Measurements from ENCODE around the gene CNTNAP5. TPM values are rescaled to one million over a fixed set of nuclear protein-coding genes. Genes with fewer than 3 reads are reported as not detected.

Gene CNTNAP5
- total RNA-seq, 1 experiment from 2014 or later = not detected

- H3K36me3 ChIP-seq (ENCODE audit: insufficient read depth, low read length, poor library complexity, severe bottlenecking) = no peaks in the 10 kb centered on the region
- H3K27ac ChIP-seq (ENCODE audit: low read depth, low read length, poor library complexity, severe bottlenecking) = no peak overlapping the region
- ChIA-PET CTCF (no interaction called here), POLR2A (ENCODE audit: low non-redundant PET) (no interaction called here)
- H3K4me3 ChIP-seq (ENCODE audit: low read depth, low read length, poor library complexity, severe bottlenecking) = no peak overlapping the region
- intact Hi-C loops (cut with micrococcal nuclease; ENCODE audit: unreplicated experiment) = no loop called here
- DNase-seq (ENCODE audit: low spot score) = no peak
- no TSS peak for BruUV-seq (replicated peaks)
- H3K4me1 ChIP-seq (ENCODE audit: insufficient read depth, low read length, poor library complexity, severe bottlenecking) = no peaks in the 10 kb centered on the region
- H3K27me3 ChIP-seq (replicated peaks; ENCODE audit: insufficient read depth, low read depth, low read length, poor library complexity) = peaks cover 7% of the 10 kb centered on the region
- TF ChIP-seq EZH2 (IDR thresholded peaks at IDR 0.05; ENCODE audit: borderline replicate concordance, low read depth, low read length, poor library complexity, severe bottlenecking) (no peak), CTCF (conservative IDR thresholded peaks at IDR 0.05; ENCODE audit: low read depth, low read length) (no peak)
- H3K9me3 ChIP-seq (ENCODE audit: low read depth, low read length, poor library complexity, severe bottlenecking) = no peaks in the 10 kb centered on the region
Measured at GRCh38 chr2:124186801-124187200, 161.7 kb downstream of the CNTNAP5 start.

- intact Hi-C loops (cut with micrococcal nuclease; ENCODE audit: unreplicated experiment) = no loop called here
- ChIA-PET CTCF (no interaction called here), POLR2A (ENCODE audit: low non-redundant PET) (no interaction called here)
- DNase-seq (ENCODE audit: low spot score) = no peak
- Histone ChIP-seq H3K36me3 (ENCODE audit: insufficient read depth, low read length, poor library complexity, severe bottlenecking) (no peaks in the 10 kb centered on the region), H3K4me3 (ENCODE audit: low read depth, low read length, poor library complexity, severe bottlenecking) (no peak overlapping the region), H3K27ac (ENCODE audit: low read depth, low read length, poor library complexity, severe bottlenecking) (no peak overlapping the region), H3K4me1 (ENCODE audit: insufficient read depth, low read length, poor library complexity, severe bottlenecking) (no peaks in the 10 kb centered on the region), H3K27me3 (replicated peaks; ENCODE audit: insufficient read depth, low read depth, low read length, poor library complexity) (peaks cover 4% of the 10 kb centered on the region), H3K9me3 (ENCODE audit: low read depth, low read length, poor library complexity, severe bottlenecking) (no peaks in the 10 kb centered on the region)
- TF ChIP-seq CTCF (conservative IDR thresholded peaks at IDR 0.05; ENCODE audit: low read depth, low read length) (no peak), EZH2 (IDR thresholded peaks at IDR 0.05; ENCODE audit: borderline replicate concordance, low read depth, low read length, poor library complexity, severe bottlenecking) (no peak)
- BruUV-seq (replicated peaks) = no TSS peak
Measured at GRCh38 chr2:124187948-124188347, 162.9 kb downstream of the CNTNAP5 start.

- ChIA-PET CTCF (no interaction called here), POLR2A (ENCODE audit: low non-redundant PET) (no interaction called here)
- no peaks in the 10 kb centered on the region for H3K36me3 ChIP-seq (ENCODE audit: insufficient read depth, low read length, poor library complexity, severe bottlenecking)
- H3K27me3 ChIP-seq (replicated peaks; ENCODE audit: insufficient read depth, low read depth, low read length, poor library complexity) = no peaks in the 10 kb centered on the region
- BruUV-seq (replicated peaks) = no TSS peak
- no peaks in the 10 kb centered on the region for H3K9me3 ChIP-seq (ENCODE audit: low read depth, low read length, poor library complexity, severe bottlenecking)
- no peak overlapping the region for H3K4me3 ChIP-seq (ENCODE audit: low read depth, low read length, poor library complexity, severe bottlenecking)
- no peak for DNase-seq (ENCODE audit: low spot score)
- no peak for TF ChIP-seq EZH2 (IDR thresholded peaks at IDR 0.05; ENCODE audit: borderline replicate concordance, low read depth, low read length, poor library complexity, severe bottlenecking)
- TF ChIP-seq CTCF (conservative IDR thresholded peaks at IDR 0.05; ENCODE audit: low read depth, low read length) = no peak
- no peaks in the 10 kb centered on the region for H3K4me1 ChIP-seq (ENCODE audit: insufficient read depth, low read length, poor library complexity, severe bottlenecking)
- intact Hi-C loops (cut with micrococcal nuclease; ENCODE audit: unreplicated experiment) = no loop called here
- H3K27ac ChIP-seq (ENCODE audit: low read depth, low read length, poor library complexity, severe bottlenecking) = no peak overlapping the region
Measured at GRCh38 chr2:124193706-124194105, 168.6 kb downstream of the CNTNAP5 start.
